AG04449 (cell line): ENCODE data around the gene QKI.

Experiments used
- CTCF ChIA-PET: fragments of 350-600 bp; formaldehyde crosslinking; extraction: SDS; loops from one replicate; lab custom pipeline; 2021; ENCODE audit warnings: antibody characterized with exemption; lab: Yijun Ruan, JAX
- POLR2A ChIA-PET: fragments of 400-600, 350-600 bp; formaldehyde crosslinking; extraction: SDS; loops from one replicate; lab custom pipeline; 2020; ENCODE audit warnings: antibody characterized with exemption, inconsistent platforms; lab: Yijun Ruan, JAX
- DNase-seq: peaks from one replicate; pipeline ENCODE4 v3.0.0-alpha.2; 2010; ENCODE audit warnings: low read depth, low spot score
- H3K4me3 ChIP-seq: 2 replicates; pipeline ENCODE4 v1.5.1; 2011; ENCODE audit warnings: low read depth, mild to moderate bottlenecking, control low read depth, low read length
- TF ChIP-seq, protein P1 (sequence below): IDR thresholded peaks from one replicate; pipeline ENCODE4 v1.5.1; 2011; ENCODE audit warnings: mild to moderate bottlenecking, moderate library complexity, low read length, control low read depth, inconsistent platforms; ENCODE audit not compliant: insufficient read depth; ENCODE audit errors: missing control alignments

QKI gene

DNA sequence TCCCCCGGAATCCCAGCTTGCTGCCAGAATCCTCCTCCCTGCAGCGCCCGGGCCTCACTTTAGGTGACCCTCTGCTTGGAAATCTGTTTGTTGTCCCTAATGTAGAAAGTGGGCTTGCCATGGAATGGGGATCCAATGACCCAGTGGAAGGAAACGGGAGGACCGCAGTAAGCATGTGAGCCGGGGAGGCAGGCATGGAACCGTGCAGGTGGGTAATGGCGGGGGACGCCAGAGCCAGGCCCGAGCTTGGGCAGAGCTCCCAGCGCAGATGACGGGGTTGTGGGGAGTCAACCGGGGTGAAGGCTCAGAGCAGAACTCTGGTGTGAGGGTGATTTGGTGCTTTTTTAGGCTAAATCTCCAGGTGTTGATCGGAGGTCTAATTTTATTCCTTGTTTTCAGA lies 188.3 kb downstream of the QKI start:
- ChIA-PET POLR2A (no interaction called here), CTCF (no interaction called here)
- TF ChIP-seq, protein P1, sequence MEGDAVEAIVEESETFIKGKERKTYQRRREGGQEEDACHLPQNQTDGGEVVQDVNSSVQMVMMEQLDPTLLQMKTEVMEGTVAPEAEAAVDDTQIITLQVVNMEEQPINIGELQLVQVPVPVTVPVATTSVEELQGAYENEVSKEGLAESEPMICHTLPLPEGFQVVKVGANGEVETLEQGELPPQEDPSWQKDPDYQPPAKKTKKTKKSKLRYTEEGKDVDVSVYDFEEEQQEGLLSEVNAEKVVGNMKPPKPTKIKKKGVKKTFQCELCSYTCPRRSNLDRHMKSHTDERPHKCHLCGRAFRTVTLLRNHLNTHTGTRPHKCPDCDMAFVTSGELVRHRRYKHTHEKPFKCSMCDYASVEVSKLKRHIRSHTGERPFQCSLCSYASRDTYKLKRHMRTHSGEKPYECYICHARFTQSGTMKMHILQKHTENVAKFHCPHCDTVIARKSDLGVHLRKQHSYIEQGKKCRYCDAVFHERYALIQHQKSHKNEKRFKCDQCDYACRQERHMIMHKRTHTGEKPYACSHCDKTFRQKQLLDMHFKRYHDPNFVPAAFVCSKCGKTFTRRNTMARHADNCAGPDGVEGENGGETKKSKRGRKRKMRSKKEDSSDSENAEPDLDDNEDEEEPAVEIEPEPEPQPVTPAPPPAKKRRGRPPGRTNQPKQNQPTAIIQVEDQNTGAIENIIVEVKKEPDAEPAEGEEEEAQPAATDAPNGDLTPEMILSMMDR, result no peak
- H3K4me3 ChIP-seq, result no peak overlapping the region
- no peak for DNase-seq

DNA sequence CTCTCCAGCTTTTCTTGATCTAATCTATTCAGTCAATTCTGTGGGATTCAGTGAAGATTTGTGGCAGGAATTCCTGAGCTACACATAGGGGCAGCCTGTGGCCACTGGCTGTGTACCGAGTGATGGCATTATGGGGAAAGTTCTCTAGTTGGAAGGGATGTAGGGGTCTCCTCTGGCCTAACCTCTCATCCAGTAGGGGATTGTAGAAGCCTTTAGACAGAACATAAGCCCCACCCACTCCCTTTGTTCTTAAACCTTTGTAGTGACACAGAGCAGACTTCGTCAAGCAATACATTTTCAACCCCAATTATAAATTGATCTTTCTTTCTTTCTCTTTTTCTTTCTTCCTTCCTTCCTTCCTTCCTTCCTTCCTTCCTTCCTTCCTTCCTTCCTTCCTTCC lies 188.9 kb downstream of the QKI start:
- TF ChIP-seq, protein P1, result no peak
- POLR2A ChIA-PET, result no interaction called here
- H3K4me3 ChIP-seq, result no peak overlapping the region
- CTCF ChIA-PET, result no interaction called here
- DNase-seq, result no peak

DNA sequence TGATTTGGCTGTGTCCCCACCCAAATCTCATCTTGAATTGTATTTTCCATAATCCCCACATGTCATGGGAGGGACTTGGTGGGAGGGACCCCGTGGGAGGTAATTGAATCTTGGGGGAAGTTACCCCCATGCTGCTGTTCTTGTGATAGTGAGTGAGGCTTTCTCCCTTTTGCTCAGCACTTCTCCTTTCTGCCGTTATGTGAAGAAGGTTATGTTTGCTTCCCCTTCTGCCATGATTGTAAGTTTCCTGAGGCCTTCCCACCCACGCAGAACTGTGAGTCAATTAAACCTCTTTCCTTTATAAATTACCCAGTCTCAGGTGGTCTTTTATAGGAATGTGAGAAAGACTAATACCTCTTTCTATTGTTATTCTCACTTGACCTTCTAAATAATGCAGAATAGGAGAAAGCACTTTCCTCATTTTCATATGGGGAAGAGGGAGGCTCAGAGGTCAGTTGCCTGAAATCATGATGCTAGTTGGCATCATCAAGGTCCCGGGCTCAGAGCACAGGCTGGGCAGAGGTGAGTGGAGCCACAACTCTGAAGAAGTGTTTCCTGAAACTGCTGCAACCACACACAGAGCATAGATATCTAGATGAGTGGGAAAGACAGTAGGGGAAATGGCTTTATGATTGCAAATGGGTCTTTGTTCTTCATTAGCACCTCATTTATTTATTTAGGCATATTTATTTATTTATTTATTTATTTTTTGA lies 191.0 kb downstream of the QKI start:
- ChIA-PET CTCF (no interaction called here), POLR2A (no interaction called here)
- H3K4me3 ChIP-seq, result no peak overlapping the region
- DNase-seq, result no peak
- TF ChIP-seq, protein P1, result no peak

DNA sequence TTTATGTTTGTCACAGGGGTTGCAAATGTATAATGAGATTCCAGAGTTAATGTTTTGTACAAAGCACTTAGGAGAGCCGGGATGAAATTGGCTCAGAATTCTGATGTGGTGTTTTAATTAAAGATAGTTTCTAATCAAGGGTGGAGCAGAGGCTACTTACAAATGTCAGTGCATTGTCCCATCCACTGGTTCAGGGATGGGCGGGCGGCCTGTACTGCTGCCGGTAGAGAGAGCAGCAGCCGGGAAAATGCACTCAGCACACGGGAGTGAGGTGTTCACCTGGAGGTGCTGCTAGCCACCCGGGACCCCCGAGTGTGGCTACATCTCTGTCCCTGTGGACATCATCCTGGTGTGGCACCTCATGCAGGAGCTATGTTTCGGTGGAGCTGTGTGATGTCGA lies 193.3 kb downstream of the QKI start:
- ChIA-PET CTCF (no interaction called here), POLR2A (no interaction called here)
- DNase-seq, result no peak
- TF ChIP-seq, protein P1, result no peak
- H3K4me3 ChIP-seq, result no peak overlapping the region

DNA sequence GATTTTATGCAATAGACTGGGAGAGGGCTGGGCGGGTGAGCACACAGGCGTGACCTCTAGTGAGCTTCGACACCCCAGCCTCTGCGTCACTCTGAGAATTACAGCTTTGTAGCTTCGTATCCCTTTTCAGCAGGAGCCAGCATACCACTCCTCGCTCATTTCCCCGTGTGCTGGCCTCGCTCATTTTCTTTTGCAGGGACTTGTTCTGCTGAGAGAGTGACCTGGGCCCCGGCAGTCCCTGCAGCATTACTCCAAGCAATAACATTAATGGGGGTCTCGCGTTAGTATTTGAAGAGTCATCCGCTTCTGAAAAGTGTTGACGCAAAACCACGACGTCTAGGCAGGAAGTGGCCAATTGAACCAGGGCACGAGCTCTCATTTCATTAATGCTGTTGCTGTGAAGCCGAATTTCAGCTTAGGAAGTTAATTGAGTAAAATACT lies 193.7 kb downstream of the QKI start:
- ChIA-PET CTCF (interaction anchor here (1.5 kb wide), 1 partner anchor 52 kb away, joined by 3 read pairs; no protein-coding TSS in a partner anchor), POLR2A (no interaction called here)
- TF ChIP-seq, protein P1, result no peak
- H3K4me3 ChIP-seq, result no peak overlapping the region
- DNase-seq, result no peak

DNA sequence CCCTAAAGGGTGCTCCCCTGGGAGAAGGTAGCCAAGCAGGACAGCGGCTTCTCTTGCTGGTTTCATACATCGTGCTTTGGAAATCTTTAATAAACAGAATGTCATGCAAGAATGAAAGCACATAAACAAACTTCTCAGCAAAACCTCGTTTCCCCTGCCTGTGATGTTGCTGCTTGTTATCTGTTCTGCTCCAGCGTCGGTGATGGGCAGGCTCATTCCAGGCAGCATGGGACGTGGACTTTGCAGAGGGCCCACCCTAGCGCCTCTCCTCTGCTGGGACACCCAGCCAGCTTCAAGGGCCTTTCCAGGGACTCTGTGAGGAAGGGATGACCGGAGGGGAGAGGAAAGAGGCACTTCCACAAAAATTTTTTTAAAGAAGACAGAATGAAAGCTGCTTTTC lies 197.7 kb downstream of the QKI start:
- H3K4me3 ChIP-seq, result no peak overlapping the region
- POLR2A ChIA-PET, result no interaction called here
- DNase-seq, result no peak
- TF ChIP-seq, protein P1, result no peak
- CTCF ChIA-PET, result no interaction called here
